Mucosa of stomach (tissue), 1 donor: ENCODE results near the gene SLC25A44.

Source experiments
- H3K27me3 ChIP-seq: one replicate; pipeline ENCODE4 v1.7.0; 2013; ENCODE audit warnings: mild to moderate bottlenecking, low read length; ENCODE audit not compliant: control insufficient read depth, insufficient read depth
- H3K36me3 ChIP-seq: one replicate; pipeline ENCODE4 v1.7.0; 2013; ENCODE audit warnings: low read length; ENCODE audit not compliant: control insufficient read depth, insufficient read depth
- H3K4me1 ChIP-seq: one replicate; pipeline ENCODE4 v1.7.0; 2013; ENCODE audit warnings: mild to moderate bottlenecking, low read length; ENCODE audit not compliant: control insufficient read depth, insufficient read depth
- H3K4me3 ChIP-seq: one replicate; pipeline ENCODE4 v1.7.0; 2013; ENCODE audit warnings: low read length
- H3K9ac ChIP-seq: one replicate; pipeline ENCODE4 v1.7.0; 2013; ENCODE audit warnings: mild to moderate bottlenecking, low read length, moderate library complexity
- H3K9me3 ChIP-seq: one replicate; pipeline ENCODE4 v1.7.0; 2013; ENCODE audit warnings: mild to moderate bottlenecking, low read length, moderate library complexity; ENCODE audit not compliant: control insufficient read depth
- donor health status: Pancreatic carcinoma.

SLC25A44 gene

DNA sequence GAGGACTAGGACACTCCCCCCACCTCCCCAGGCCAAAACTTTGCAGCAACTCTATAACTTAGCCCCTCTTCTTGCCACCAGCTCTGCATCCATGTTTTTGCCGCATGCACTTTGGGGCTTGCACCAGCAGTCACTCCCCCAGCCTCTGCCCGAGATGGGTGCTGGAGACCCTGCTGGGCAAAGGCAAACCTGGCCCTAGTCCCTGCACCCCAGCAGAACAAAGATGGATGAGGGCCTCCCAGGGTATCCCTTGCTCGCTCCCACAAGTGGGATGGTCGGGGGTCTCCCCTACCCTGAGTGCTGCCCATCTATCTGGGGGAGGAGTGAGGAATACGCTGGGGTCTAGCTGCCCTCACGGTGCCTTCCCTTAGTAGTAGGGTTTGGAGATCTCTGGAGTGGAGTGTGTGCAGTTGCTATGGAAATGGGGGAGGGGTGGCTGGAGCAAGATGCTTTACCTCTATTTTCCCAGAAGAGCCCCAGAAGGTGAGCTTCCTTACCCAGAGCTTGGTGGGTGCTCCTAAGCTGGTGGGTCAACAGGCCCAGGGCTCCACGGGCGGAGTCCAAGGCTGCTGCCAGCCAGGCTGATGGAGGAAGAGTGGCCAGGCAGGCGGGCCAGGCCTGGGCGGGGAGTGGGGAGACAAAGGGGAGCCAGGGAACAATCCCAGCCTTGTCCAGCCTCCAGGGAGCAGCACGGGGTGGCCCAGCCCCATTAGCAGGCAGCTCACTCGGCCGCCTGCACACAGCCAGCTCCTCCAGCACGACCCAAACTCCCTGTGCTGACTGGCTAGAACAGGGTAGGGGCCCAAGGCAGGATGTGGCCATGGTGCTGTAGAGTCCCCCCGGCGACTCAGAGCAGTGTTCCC lies 53.8 kb downstream of the SLC25A44 start, which contains the start of gene PAQR6:
Gene PAQR6 (minus strand): TSS at position 597 of the 863 bp plus-strand sequence. CDS start 1,325 bp downstream, outside the sequence.
- Histone ChIP-seq H3K4me3 (no peak within 1 kb of the TSS), H3K9ac (no peak within 1 kb of the TSS), H3K27me3 (peaks cover 27% of the 10 kb centered on the region), H3K4me1 (peaks cover 32% of the 10 kb centered on the region), H3K36me3 (peaks cover 24% of the 10 kb centered on the region), H3K9me3 (no peaks in the 10 kb centered on the region)

DNA sequence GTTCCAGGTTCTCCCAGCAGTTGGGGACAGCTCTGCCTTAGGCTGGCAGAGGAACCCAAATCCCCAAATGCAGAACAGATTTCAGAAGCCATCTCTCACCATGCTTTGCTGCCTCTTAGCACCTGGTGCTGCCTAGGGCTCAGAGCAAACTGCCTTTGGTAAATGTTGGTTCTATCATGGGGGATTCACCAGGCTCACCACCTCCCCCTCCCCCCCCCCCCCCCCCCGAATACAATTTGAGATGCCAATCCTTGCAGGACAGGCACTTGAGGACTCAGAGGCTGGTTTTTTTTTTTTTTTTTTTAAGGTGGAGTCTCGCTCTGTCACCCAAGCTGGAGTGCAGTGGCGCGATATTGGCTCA lies 54.4 kb downstream of the SLC25A44 start:
- Histone ChIP-seq H3K9me3 (no peaks in the 10 kb centered on the region), H3K36me3 (peaks cover 24% of the 10 kb centered on the region), H3K4me1 (peaks cover 32% of the 10 kb centered on the region), H3K9ac (no peak overlapping the region), H3K4me3 (no peak overlapping the region), H3K27me3 (peaks cover 27% of the 10 kb centered on the region)

DNA sequence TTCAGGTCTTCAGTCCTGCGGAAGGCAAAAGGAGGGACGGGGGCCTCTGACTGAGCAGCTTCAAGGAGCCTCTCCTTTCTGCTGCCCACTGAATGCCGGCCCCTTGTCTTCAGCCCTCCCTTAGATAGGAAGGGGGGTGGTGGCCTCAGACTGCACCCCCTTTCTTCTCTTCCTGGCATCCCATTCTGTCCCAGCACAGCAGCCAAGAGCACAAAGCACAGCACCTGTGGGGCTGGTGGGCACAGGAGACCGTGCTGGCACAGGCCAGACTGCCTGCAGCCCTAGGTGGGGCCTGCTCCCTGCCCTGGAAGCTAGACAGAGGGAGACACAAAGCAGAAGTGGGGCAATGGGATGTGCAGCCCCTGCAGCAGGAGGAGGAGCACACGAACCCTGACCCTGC lies 55.7 kb downstream of the SLC25A44 start:
- Histone ChIP-seq H3K9me3 (no peaks in the 10 kb centered on the region), H3K4me1 (peaks cover 32% of the 10 kb centered on the region), H3K9ac (no peak overlapping the region), H3K36me3 (peaks cover 33% of the 10 kb centered on the region), H3K4me3 (no peak overlapping the region), H3K27me3 (peaks cover 26% of the 10 kb centered on the region)

DNA sequence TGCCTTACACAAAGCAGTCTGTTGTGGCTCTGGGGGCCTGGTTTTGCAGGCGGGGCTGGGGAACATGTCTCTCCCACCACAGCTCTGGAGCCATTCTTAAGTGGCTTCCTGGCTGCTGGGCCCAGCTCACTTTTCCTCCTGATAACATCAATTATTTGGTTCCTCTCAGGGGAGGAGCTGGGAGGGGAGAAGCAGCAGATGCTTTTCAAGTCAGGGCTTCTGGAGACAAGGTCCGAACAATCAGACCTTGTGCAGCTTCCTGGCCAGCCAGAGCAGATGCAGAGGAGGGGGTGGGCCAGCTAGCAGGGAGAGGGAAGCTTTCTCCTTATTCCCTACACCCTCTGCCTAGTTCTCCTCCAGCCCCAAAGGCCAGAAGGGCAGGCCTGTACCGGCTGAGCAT lies 57.6 kb downstream of the SLC25A44 start:
- no peak overlapping the region for H3K4me3 ChIP-seq
- H3K9ac ChIP-seq = no peak overlapping the region
- H3K27me3 ChIP-seq = peaks cover 9% of the 10 kb centered on the region
- peaks cover 16% of the 10 kb centered on the region for H3K4me1 ChIP-seq
- H3K9me3 ChIP-seq = no peaks in the 10 kb centered on the region
- peaks cover 33% of the 10 kb centered on the region for H3K36me3 ChIP-seq

DNA sequence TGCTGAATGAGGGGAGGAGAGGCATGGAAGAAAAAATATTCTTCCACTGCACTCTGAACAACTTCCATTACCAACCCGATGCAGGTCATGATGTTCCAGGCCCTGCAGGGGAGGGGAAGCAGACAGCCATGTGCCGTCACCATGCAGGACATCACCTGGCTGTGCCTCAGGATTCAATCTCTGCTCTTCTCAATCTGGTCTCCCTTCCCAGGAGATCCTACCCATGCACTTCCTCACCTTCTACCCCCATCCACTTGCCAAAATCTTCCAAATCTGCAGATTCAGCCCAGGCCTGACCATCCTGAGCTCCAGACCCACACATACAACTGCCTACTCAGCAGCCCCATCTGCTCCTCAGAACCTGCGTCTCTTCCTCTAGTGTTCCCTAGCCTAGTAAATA lies 59.7 kb downstream of the SLC25A44 start:
- peaks cover 34% of the 10 kb centered on the region for H3K36me3 ChIP-seq
- H3K4me1 ChIP-seq = no peaks in the 10 kb centered on the region
- no peak overlapping the region for H3K4me3 ChIP-seq
- no peaks in the 10 kb centered on the region for H3K9me3 ChIP-seq
- no peaks in the 10 kb centered on the region for H3K27me3 ChIP-seq
- no peak overlapping the region for H3K9ac ChIP-seq

DNA sequence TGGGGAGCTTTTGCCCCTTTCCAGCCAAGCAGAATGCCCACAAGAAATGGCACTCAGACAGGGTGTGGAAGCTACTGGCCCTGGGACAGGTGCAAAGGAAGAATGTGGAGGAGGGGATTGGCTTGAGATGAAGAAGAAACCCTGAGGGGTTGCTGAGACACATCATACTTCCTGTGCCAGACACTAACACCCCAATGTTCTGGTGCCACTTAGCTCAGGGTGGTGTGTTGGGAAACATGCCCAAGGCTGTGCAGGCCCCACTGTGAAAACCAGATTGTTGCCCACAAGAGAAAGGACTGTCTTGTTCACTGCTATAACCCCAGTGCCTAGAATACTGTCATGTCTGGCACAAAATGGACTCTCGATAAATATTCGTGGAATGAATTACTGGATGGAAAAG lies 63.8 kb downstream of the SLC25A44 start:
- no peak overlapping the region for H3K9ac ChIP-seq
- no peak overlapping the region for H3K4me3 ChIP-seq
- peaks cover 39% of the 10 kb centered on the region for H3K36me3 ChIP-seq
- no peaks in the 10 kb centered on the region for H3K4me1 ChIP-seq
- H3K9me3 ChIP-seq = no peaks in the 10 kb centered on the region
- H3K27me3 ChIP-seq = no peaks in the 10 kb centered on the region

DNA sequence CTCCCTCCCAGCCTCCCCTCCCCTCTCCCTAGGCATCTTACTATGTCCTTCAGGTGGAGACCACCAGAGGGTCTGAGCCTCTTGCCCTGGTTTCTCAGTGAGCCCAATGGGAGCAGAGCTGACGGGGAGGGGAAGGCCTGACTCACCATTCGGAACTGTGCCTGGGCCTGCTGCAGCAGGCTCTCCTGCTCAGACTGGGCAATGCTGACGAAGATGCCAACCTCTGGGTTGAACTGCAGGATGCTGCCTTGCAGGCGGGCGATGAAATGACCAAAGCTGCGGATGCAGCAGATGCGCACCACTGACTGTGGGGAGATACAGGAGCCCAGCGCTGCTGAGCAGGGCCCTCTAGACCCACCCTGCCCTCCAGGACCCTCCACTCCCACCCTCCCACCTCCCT lies 65.0 kb downstream of the SLC25A44 start:
- Histone ChIP-seq H3K4me1 (no peaks in the 10 kb centered on the region), H3K27me3 (no peaks in the 10 kb centered on the region), H3K4me3 (no peak overlapping the region), H3K9ac (no peak overlapping the region), H3K36me3 (peaks cover 46% of the 10 kb centered on the region), H3K9me3 (no peaks in the 10 kb centered on the region)

DNA sequence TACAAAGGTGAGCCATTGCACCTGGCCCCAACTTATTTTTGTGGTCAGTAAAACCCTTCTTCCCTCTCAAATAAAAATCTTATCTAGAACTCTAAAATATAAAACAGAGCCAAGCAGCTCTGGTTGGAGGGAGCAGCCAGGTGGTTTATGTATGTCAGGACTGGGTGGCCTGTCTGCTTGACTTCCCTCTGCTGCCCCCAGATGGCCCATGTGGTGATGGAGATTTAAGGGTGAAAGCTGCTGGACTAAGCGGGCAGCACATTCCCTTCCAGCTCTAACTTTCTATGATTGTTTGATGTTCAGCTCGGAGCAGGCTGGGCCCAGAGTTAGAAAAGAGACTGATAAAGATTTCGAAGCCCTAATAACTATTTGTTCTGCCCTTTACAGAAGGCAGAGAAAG lies 65.9 kb downstream of the SLC25A44 start:
- no peak overlapping the region for H3K9ac ChIP-seq
- peaks cover 40% of the 10 kb centered on the region for H3K36me3 ChIP-seq
- H3K9me3 ChIP-seq = no peaks in the 10 kb centered on the region
- no peak overlapping the region for H3K4me3 ChIP-seq
- no peaks in the 10 kb centered on the region for H3K4me1 ChIP-seq
- no peaks in the 10 kb centered on the region for H3K27me3 ChIP-seq

DNA sequence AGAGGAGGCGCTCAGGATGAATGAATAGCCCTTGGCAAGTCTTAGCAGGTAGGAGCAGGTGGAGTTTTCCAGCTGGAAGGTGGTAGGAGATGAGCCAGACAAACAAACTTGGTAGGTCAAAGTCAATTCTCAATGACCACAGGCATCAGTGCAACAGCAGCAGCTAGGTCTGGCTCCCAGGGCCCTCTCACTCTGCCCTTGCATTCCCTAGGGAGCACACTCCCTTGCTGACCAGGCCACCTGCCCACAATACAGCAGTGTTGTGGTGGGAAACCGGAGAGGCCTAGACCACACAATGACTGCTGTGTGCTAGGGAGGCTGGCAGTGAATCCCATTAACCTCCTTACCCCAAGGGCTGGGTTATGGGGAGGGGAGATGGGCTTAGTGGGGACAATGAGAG lies 67.0 kb downstream of the SLC25A44 start:
- Histone ChIP-seq H3K9ac (no peak overlapping the region), H3K36me3 (peaks cover 43% of the 10 kb centered on the region), H3K9me3 (no peaks in the 10 kb centered on the region), H3K4me3 (no peak overlapping the region), H3K27me3 (no peaks in the 10 kb centered on the region), H3K4me1 (no peaks in the 10 kb centered on the region)
